OCI-LY7 (cell line): Measurements from ENCODE around the gene MYOF. TPM values are rescaled to one million over a fixed set of nuclear protein-coding genes. Genes with fewer than 3 reads are reported as not detected.

Experiments
- BruUV-seq: library from RNA; stranded (reverse); fragments of 400-500 nt; replicated peaks from 2 replicates; lab custom pipeline; 2021; lab: Mats Ljungman, UMichigan
- CTCF ChIA-PET: fragments of 300-600 bp; sonication (Branson Sonifier 250); formaldehyde crosslinking; loops from one replicate; lab custom pipeline; 2022; ENCODE audit warnings: antibody characterized with exemption; ENCODE audit not compliant: unreplicated experiment; lab: Charles Lee
- POLR2A ChIA-PET: fragments of 300-600 bp; sonication (Branson Sonifier 250); formaldehyde crosslinking; loops from one replicate; lab custom pipeline; 2022; ENCODE audit warnings: antibody characterized with exemption; lab: Charles Lee
- DNase-seq: peaks from one replicate; pipeline ENCODE4 v3.0.0-alpha.2; 2015; ENCODE audit warnings: low spot score
- H2AFZ ChIP-seq: fragments of 200-600 bp; sonication (generic), shearing (Covaris generic); 2 replicates; pipeline ENCODE4 v1.6.1; 2014; ENCODE audit warnings: mild to moderate bottlenecking, antibody characterized with exemption, low read length, moderate library complexity
- H3K27ac ChIP-seq: fragments of 200-600 bp; sonication (generic); 2 replicates; pipeline ENCODE4 v1.5.1; 2014; ENCODE audit warnings: mixed run types, low read depth, mild to moderate bottlenecking, moderate library complexity, low read length, inconsistent platforms; ENCODE audit not compliant: poor library complexity, severe bottlenecking
- H3K36me3 ChIP-seq: fragments of 200-600 bp; sonication (generic); 2 replicates; pipeline ENCODE4 v1.6.1; 2014; ENCODE audit warnings: mild to moderate bottlenecking, antibody characterized with exemption, low read length, moderate library complexity, mixed read lengths; ENCODE audit not compliant: insufficient read depth
- H3K4me1 ChIP-seq: fragments of 200-600 bp; sonication (generic); 2 replicates; pipeline ENCODE4 v1.5.1; 2014; ENCODE audit warnings: mild to moderate bottlenecking, low read length; ENCODE audit not compliant: insufficient read depth, poor library complexity, severe bottlenecking
- H3K4me2 ChIP-seq: fragments of 200-600 bp; sonication (generic); 2 replicates; pipeline ENCODE4 v1.6.1; 2014; ENCODE audit warnings: mild to moderate bottlenecking, low read length
- H3K4me3 ChIP-seq: fragments of 200-600 bp; sonication (generic); 2 replicates; pipeline ENCODE4 v1.5.1; 2014; ENCODE audit warnings: mild to moderate bottlenecking, low read depth, low read length; ENCODE audit not compliant: poor library complexity, severe bottlenecking
- H3K79me2 ChIP-seq: fragments of 200-600 bp; sonication (generic); 2 replicates; pipeline ENCODE4 v1.6.1; 2016; ENCODE audit warnings: low read depth, mild to moderate bottlenecking, low read length, moderate library complexity, mixed read lengths; ENCODE audit not compliant: insufficient read depth
- H3K9me2 ChIP-seq: fragments of 200-600 bp; sonication (generic); 2 replicates; pipeline ENCODE4 v1.6.1; 2016; ENCODE audit warnings: mild to moderate bottlenecking, low read length, mixed read lengths; ENCODE audit not compliant: insufficient read depth
- H3K9me3 ChIP-seq: fragments of 200-600 bp; sonication (generic); 2 replicates; pipeline ENCODE4 v1.6.1; 2014; ENCODE audit warnings: mild to moderate bottlenecking, mixed run types, low read length, mixed read lengths
- H4K20me1 ChIP-seq: fragments of 200-600 bp; sonication (generic); 2 replicates; pipeline ENCODE4 v1.6.1; 2014; ENCODE audit warnings: mild to moderate bottlenecking, antibody characterized with exemption, low read length, moderate library complexity, mixed read lengths; ENCODE audit not compliant: insufficient read depth
- EZH2phosphoT487 ChIP-seq: fragments of 200-600 bp; sonication (generic); IDR thresholded peaks from 2 replicates; pipeline ENCODE4 v1.6.1; 2018; ENCODE audit warnings: low read depth, borderline replicate concordance, mild to moderate bottlenecking, mixed run types, antibody characterized with exemption, low read length, moderate library complexity, mixed read lengths
- intact Hi-C: fragments of 100-400 bp; cut with micrococcal nuclease; formaldehyde crosslinking; loops from one replicate; pipeline ENCODE4 v1.10.0; 2022; ENCODE audit not compliant: unreplicated experiment
- total RNA-seq, 2 experiments: library from RNA; depleted of rRNA in 1 of 2; stranded (reverse); fragments of >200 nt in 1 of 2; shearing (Covaris generic) in 1 of 2; gene quantifications; 2 replicates each; pipeline ENCODE4 v1.2.3, GENCODE V29; 2014 to 2022
- TF ChIP-seq, protein P1 (sequence below): fragments of 200-600 bp; sonication (generic); conservative IDR thresholded peaks from 2 replicates; pipeline ENCODE4 v1.5.1; 2014; ENCODE audit warnings: mild to moderate bottlenecking, antibody characterized with exemption, low read length, moderate library complexity, mixed read lengths

MYOF gene
- total RNA-seq, 2 experiments from 2014 or later = 0.42 TPM; not detected in 1

DNA sequence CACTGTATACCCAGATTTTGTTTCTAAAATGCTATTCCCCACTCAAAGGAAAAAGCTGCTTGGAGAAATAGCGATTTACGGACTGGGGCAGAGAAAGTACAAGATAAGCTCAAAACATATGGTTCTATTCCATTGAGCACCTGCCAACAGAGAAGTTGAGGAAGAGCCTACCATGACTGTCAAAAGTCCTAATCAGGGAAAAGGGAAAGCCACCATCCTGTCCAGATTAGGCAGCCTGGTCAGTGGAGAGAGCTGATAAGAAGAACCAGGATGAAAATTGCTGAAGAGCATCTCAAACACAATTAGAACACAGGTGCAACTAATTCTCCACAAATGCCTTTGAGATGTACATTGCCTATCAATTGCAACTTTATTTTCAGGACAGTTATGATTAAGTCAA lies 104.1 kb downstream of the MYOF start:
- no peaks in the 10 kb centered on the region for H3K79me2 ChIP-seq
- H4K20me1 ChIP-seq = no peaks in the 10 kb centered on the region
- no peaks in the 10 kb centered on the region for H3K9me2 ChIP-seq
- no peaks in the 10 kb centered on the region for H3K4me1 ChIP-seq
- no peaks in the 10 kb centered on the region for H3K9me3 ChIP-seq
- H3K4me3 ChIP-seq = no peak overlapping the region
- no peak for DNase-seq
- no TSS peak for BruUV-seq
- intact Hi-C loops = no loop called here
- no peak overlapping the region for H3K4me2 ChIP-seq
- H2AFZ ChIP-seq = no peak overlapping the region
- ChIA-PET POLR2A (interaction anchor here (0.6 kb wide), 1 partner anchor 255 kb away, joined by 3 read pairs; no protein-coding TSS in a partner anchor), CTCF (no interaction called here)
- no peak overlapping the region for H3K27ac ChIP-seq
- H3K36me3 ChIP-seq = no peaks in the 10 kb centered on the region
- TF ChIP-seq EZH2phosphoT487 = no peak
- TF ChIP-seq, protein P1, sequence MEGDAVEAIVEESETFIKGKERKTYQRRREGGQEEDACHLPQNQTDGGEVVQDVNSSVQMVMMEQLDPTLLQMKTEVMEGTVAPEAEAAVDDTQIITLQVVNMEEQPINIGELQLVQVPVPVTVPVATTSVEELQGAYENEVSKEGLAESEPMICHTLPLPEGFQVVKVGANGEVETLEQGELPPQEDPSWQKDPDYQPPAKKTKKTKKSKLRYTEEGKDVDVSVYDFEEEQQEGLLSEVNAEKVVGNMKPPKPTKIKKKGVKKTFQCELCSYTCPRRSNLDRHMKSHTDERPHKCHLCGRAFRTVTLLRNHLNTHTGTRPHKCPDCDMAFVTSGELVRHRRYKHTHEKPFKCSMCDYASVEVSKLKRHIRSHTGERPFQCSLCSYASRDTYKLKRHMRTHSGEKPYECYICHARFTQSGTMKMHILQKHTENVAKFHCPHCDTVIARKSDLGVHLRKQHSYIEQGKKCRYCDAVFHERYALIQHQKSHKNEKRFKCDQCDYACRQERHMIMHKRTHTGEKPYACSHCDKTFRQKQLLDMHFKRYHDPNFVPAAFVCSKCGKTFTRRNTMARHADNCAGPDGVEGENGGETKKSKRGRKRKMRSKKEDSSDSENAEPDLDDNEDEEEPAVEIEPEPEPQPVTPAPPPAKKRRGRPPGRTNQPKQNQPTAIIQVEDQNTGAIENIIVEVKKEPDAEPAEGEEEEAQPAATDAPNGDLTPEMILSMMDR = no peak

DNA sequence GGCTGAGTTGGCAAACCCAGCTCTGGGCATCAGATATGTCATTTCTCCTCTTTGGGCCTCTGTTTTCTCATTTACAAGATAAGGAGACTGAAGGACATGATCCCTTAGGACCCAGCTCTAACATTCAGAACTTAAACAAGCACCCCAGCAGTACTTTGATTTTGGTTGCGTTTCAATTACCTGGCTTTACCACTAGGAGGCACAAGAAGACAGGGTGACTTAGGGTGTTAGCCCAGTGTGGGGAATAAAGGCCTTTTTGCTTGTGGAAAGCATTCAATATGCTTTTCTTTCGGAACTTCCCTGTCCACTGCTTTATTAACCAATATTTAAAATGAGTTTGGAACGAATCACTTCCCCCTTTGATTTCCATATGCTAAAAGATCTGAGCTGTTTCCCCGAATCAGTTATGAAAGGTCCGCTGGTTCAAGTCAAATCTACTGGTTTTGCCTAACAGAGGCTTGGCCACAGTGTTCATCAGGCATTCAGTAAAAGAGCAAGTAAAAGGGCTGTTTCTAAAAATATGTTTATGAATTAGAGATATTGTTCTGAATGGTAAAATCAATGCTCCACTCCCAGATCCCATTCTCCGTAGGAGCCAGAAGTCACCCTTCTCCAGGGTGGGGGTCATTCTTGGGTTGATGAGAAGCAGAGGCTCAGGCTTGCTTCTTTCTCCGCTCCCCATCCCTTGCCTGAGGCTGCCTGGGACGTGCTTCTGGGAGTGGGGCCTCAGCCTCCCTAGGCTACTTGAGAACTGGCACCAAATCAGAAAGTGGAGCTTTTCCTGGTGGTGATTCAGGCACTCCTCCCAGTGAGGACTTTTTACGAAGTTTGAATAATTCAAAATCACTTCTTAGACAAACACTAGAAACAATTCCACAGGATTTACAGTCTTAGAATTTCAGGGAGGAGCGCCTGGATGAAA lies 105.5 kb downstream of the MYOF start:
- peak; percentile 69 for DNase-seq
- no TSS peak for BruUV-seq
- no peaks in the 10 kb centered on the region for H4K20me1 ChIP-seq

More for the DNA sequence above, 105.5 kb downstream of the MYOF start:
- Histone ChIP-seq H3K4me1 (no peaks in the 10 kb centered on the region), H3K27ac (no peak overlapping the region), H3K4me2 (no peak overlapping the region), H2AFZ (no peak overlapping the region), H3K79me2 (no peaks in the 10 kb centered on the region), H3K36me3 (no peaks in the 10 kb centered on the region), H3K9me2 (no peaks in the 10 kb centered on the region), H3K9me3 (no peaks in the 10 kb centered on the region), H3K4me3 (no peak overlapping the region)
- intact Hi-C loops = loop anchor here (1.0 to 2.0 kb wide), 3 partner anchors 106 to 304 kb away; partner anchors contain the start of gene MYOF
- POLR2A ChIA-PET = interaction anchor here (1.0 to 1.7 kb wide), 3 partner anchors 16 to 119 kb away, joined by 3 to 14 read pairs (median 3); partner anchors contain the start of gene MYOF
- TF ChIP-seq EZH2phosphoT487 = no peak
- TF ChIP-seq, protein P1 = peak; percentile 95
- CTCF ChIA-PET = interaction anchor here (0.6 to 2.4 kb wide), 2 partner anchors 106 to 326 kb away, joined by 4 to 15 read pairs; partner anchors contain the start of genes FRA10AC1 and MYOF
